Naive B cell (primary cell): ENCODE measurements around the gene IL17RD. TPM values are rescaled to one million over a fixed set of nuclear protein-coding genes. Genes with fewer than 3 reads are reported as not detected.

Experiments
- ATAC-seq, 2 donors: fragments of 150-1000 bp; cut with Tn5 transposase; 2 replicates each; pipeline ENCODE4 v1.10.0; 2021; ENCODE audit warnings: low read depth in 2 of 2, mild to moderate bottlenecking in 2 of 2, moderate library complexity in 2 of 2
- DNase-seq: peaks from one replicate; pipeline ENCODE4 v3.0.0; 2022
- H3K27ac Mint-ChIP-seq, 6 donors: one replicate each; pipeline ENCODE4 v1.8.0; 2020 to 2022; ENCODE audit warnings: mild to moderate bottlenecking in 6 of 6, mixed read lengths in 6 of 6, moderate library complexity in 5 of 6, inconsistent platforms in 2 of 6
- H3K27me3 Mint-ChIP-seq, 3 donors: one replicate each; pipeline ENCODE4 v1.8.0; 2021 to 2022; ENCODE audit warnings: mixed read lengths in 3 of 3, mild to moderate bottlenecking in 1 of 3
- H3K36me3 Mint-ChIP-seq, 2 donors: one replicate each; pipeline ENCODE4 v1.8.0; 2020 to 2022; ENCODE audit warnings: mixed read lengths in 2 of 2, inconsistent platforms in 1 of 2, mild to moderate bottlenecking in 1 of 2
- H3K4me1 Mint-ChIP-seq, 3 donors: one replicate each; pipeline ENCODE4 v1.8.0; 2020 to 2022; ENCODE audit warnings: mixed read lengths in 3 of 3, inconsistent platforms in 1 of 3, mild to moderate bottlenecking in 1 of 3, moderate library complexity in 1 of 3
- H3K4me3 Mint-ChIP-seq, 8 donors: one replicate each; pipeline ENCODE4 v1.8.0; 2020 to 2022; ENCODE audit warnings: mild to moderate bottlenecking in 8 of 8, mixed read lengths in 8 of 8, moderate library complexity in 8 of 8, inconsistent platforms in 2 of 8
- H3K9me3 Mint-ChIP-seq, 7 donors: one replicate each; pipeline ENCODE4 v1.8.0; 2020 to 2022; ENCODE audit warnings: mixed read lengths in 7 of 7, mild to moderate bottlenecking in 5 of 7, inconsistent platforms in 2 of 7, moderate library complexity in 1 of 7
- polyA plus RNA-seq, 6 donors: library from polyadenylated mRNA; unstranded; fragments of 300-500 nt; fragmentation: Illumina TruSeq; gene quantifications; one replicate each; pipeline ENCODE4 v1.2.3, GENCODE V29; 2021; ENCODE audit warnings: low read depth in 6 of 6

The IL17RD gene
- polyA plus RNA-seq, 6 donors from 2014 or later: not detected

GRCh38 chr3:57112206-57112605, 52.9 kb downstream of the IL17RD start:
- Mint-ChIP-seq H3K4me3 (no peak overlapping the region), H3K27me3 (peaks cover 5 to 16% (median 12%) of the 10 kb centered on the region in 3 donors), H3K9me3 (no peaks in the 10 kb centered on the region), H3K36me3 (no peaks in the 10 kb centered on the region), H3K27ac (no peak overlapping the region), H3K4me1 (peaks cover 0 to 2% (median 0%) of the 10 kb centered on the region in 3 donors)
- DNase-seq (no peak), ATAC-seq (no peak)

- Mint-ChIP-seq H3K4me1 (peaks cover 0 to 2% (median 0%) of the 10 kb centered on the region in 3 donors), H3K27ac (no peak overlapping the region), H3K4me3 (no peak overlapping the region), H3K36me3 (no peaks in the 10 kb centered on the region), H3K9me3 (no peaks in the 10 kb centered on the region), H3K27me3 (peaks cover 5 to 15% (median 12%) of the 10 kb centered on the region in 3 donors)
- no peak for ATAC-seq
- no peak for DNase-seq
Observed at GRCh38 chr3:57110798-57111197, 54.4 kb downstream of the IL17RD start.

- DNase-seq: no peak
- no peaks in the 10 kb centered on the region for H3K9me3 Mint-ChIP-seq
- H3K27ac Mint-ChIP-seq: peak overlapping the region in 1 of 6 donors; percentile 13
- H3K36me3 Mint-ChIP-seq: no peaks in the 10 kb centered on the region
- H3K4me3 Mint-ChIP-seq: no peak overlapping the region
- peaks cover 5 to 12% (median 9%) of the 10 kb centered on the region in 3 donors for H3K27me3 Mint-ChIP-seq
- no peak for ATAC-seq
- peaks cover 0 to 2% (median 0%) of the 10 kb centered on the region in 3 donors for H3K4me1 Mint-ChIP-seq
Observed at GRCh38 chr3:57110214-57110613, 54.9 kb downstream of the IL17RD start.

GRCh38 chr3:57109437-57110199, 55.5 kb downstream of the IL17RD start:
- Mint-ChIP-seq H3K4me1 (peaks cover 0 to 2% (median 0%) of the 10 kb centered on the region in 3 donors), H3K27me3 (peaks cover 5 to 12% (median 6%) of the 10 kb centered on the region in 3 donors), H3K36me3 (no peaks in the 10 kb centered on the region), H3K4me3 (no peak overlapping the region), H3K27ac (no peak overlapping the region), H3K9me3 (no peaks in the 10 kb centered on the region)
- DNase-seq: no peak
- no peak for ATAC-seq

GRCh38 chr3:57108684-57109083, 56.5 kb downstream of the IL17RD start:
- ATAC-seq: no peak
- Mint-ChIP-seq H3K27me3 (peaks cover 5 to 12% (median 6%) of the 10 kb centered on the region in 3 donors), H3K4me3 (no peak overlapping the region), H3K9me3 (no peaks in the 10 kb centered on the region), H3K36me3 (no peaks in the 10 kb centered on the region), H3K27ac (no peak overlapping the region), H3K4me1 (peaks cover 0 to 2% (median 0%) of the 10 kb centered on the region in 3 donors)
- no peak for DNase-seq

- Mint-ChIP-seq H3K27me3 (peaks cover 0 to 9% (median 8%) of the 10 kb centered on the region in 3 donors), H3K4me1 (no peaks in the 10 kb centered on the region), H3K9me3 (no peaks in the 10 kb centered on the region), H3K36me3 (no peaks in the 10 kb centered on the region), H3K27ac (no peak overlapping the region), H3K4me3 (no peak overlapping the region)
- no peak for DNase-seq
- ATAC-seq: no peak
Observed at GRCh38 chr3:57105585-57105984, 59.6 kb downstream of the IL17RD start.

GRCh38 chr3:57100046-57100695, 65.0 kb downstream of the IL17RD start:
- Mint-ChIP-seq H3K36me3 (no peaks in the 10 kb centered on the region), H3K4me1 (peaks cover 0 to 5% (median 0%) of the 10 kb centered on the region in 3 donors), H3K4me3 (no peak overlapping the region), H3K9me3 (no peaks in the 10 kb centered on the region), H3K27me3 (peaks cover 0 to 11% (median 9%) of the 10 kb centered on the region in 3 donors), H3K27ac (no peak overlapping the region)
- peak; percentile 44 for DNase-seq
- ATAC-seq: peak; percentile 76 to 92

GRCh38 chr3:57098418-57099310, 66.5 kb downstream of the IL17RD start:
- Mint-ChIP-seq H3K27ac (peak overlapping the region in 1 of 6 donors; percentile 73), H3K4me3 (no peak overlapping the region), H3K9me3 (no peaks in the 10 kb centered on the region), H3K36me3 (no peaks in the 10 kb centered on the region), H3K27me3 (peaks cover 0 to 19% (median 13%) of the 10 kb centered on the region in 3 donors), H3K4me1 (peaks cover 0 to 12% (median 3%) of the 10 kb centered on the region in 3 donors)
- DNase-seq (no peak), ATAC-seq (no peak)

- H3K27me3 Mint-ChIP-seq: peaks cover 0 to 19% (median 17%) of the 10 kb centered on the region in 3 donors
- peaks cover 0 to 12% (median 3%) of the 10 kb centered on the region in 3 donors for H3K4me1 Mint-ChIP-seq
- H3K36me3 Mint-ChIP-seq: no peaks in the 10 kb centered on the region
- peak overlapping the region in 1 of 6 donors; percentile 26 for H3K27ac Mint-ChIP-seq
- H3K9me3 Mint-ChIP-seq: no peaks in the 10 kb centered on the region
- DNase-seq: no peak
- ATAC-seq: no peak
- H3K4me3 Mint-ChIP-seq: no peak overlapping the region
Observed at GRCh38 chr3:57097536-57097935, 67.6 kb downstream of the IL17RD start.

GRCh38 chr3:57095363-57095762, 69.8 kb downstream of the IL17RD start:
- H3K27ac Mint-ChIP-seq: no peak overlapping the region
- DNase-seq: no peak
- H3K4me1 Mint-ChIP-seq: peaks cover 0 to 12% (median 3%) of the 10 kb centered on the region in 3 donors
- H3K9me3 Mint-ChIP-seq: no peaks in the 10 kb centered on the region
- H3K4me3 Mint-ChIP-seq: no peak overlapping the region
- H3K27me3 Mint-ChIP-seq: peaks cover 0 to 21% (median 21%) of the 10 kb centered on the region in 3 donors
- ATAC-seq: no peak
- no peaks in the 10 kb centered on the region for H3K36me3 Mint-ChIP-seq

GRCh38 chr3:57094575-57094974, 70.6 kb downstream of the IL17RD start:
- H3K27ac Mint-ChIP-seq: no peak overlapping the region
- H3K4me1 Mint-ChIP-seq: peaks cover 0 to 7% (median 3%) of the 10 kb centered on the region in 3 donors
- no peak for ATAC-seq
- no peaks in the 10 kb centered on the region for H3K9me3 Mint-ChIP-seq
- peaks cover 0 to 21% (median 21%) of the 10 kb centered on the region in 3 donors for H3K27me3 Mint-ChIP-seq
- no peak for DNase-seq
- H3K36me3 Mint-ChIP-seq: no peaks in the 10 kb centered on the region
- H3K4me3 Mint-ChIP-seq: no peak overlapping the region

GRCh38 chr3:57093971-57094535, 71.1 kb downstream of the IL17RD start:
- ATAC-seq (no peak), DNase-seq (no peak)
- no peak overlapping the region for H3K4me3 Mint-ChIP-seq
- H3K9me3 Mint-ChIP-seq: no peaks in the 10 kb centered on the region
- H3K27ac Mint-ChIP-seq: no peak overlapping the region
- peaks cover 0 to 7% (median 3%) of the 10 kb centered on the region in 3 donors for H3K4me1 Mint-ChIP-seq
- H3K27me3 Mint-ChIP-seq: peaks cover 4 to 25% (median 17%) of the 10 kb centered on the region in 3 donors
- no peaks in the 10 kb centered on the region for H3K36me3 Mint-ChIP-seq

- Mint-ChIP-seq H3K27ac (no peak overlapping the region), H3K36me3 (no peaks in the 10 kb centered on the region), H3K9me3 (no peaks in the 10 kb centered on the region), H3K27me3 (peaks cover 10 to 25% (median 12%) of the 10 kb centered on the region in 3 donors), H3K4me3 (no peak overlapping the region), H3K4me1 (peaks cover 0 to 7% (median 3%) of the 10 kb centered on the region in 3 donors)
- no peak for DNase-seq
- ATAC-seq: no peak
Observed at GRCh38 chr3:57093489-57093888, 71.7 kb downstream of the IL17RD start.
